ENCODE measurements around the gene NXN. TPM values are rescaled to one million over a fixed set of nuclear protein-coding genes. Genes with fewer than 3 reads are reported as not detected.
"Not testable (repeated sequence)": the region's sequence is repeated elsewhere in the genome, so short reads cannot be mapped to it uniquely, and the experiment has no call there.

The NXN gene
- total RNA-seq, 4 donors from 2014 or later: 6.8 to 16.6 (median 11.1) TPM

- TF ChIP-seq CTCF (IDR thresholded peaks at IDR 0.05): no peak
- ATAC-seq (ENCODE audit: low FRiP score) (peak; percentile 12), DNase-seq (ENCODE audit: low spot score) (no peak)
Measured at GRCh38 chr17:850086-850850, 129.3 kb downstream of the NXN start.

GRCh38 chr17:848402-848801 is 131.2 kb downstream of the NXN start:
- ATAC-seq (ENCODE audit: low FRiP score) (no peak), DNase-seq (ENCODE audit: low spot score) (no peak)

GRCh38 chr17:846901-847843 is 132.4 kb downstream of the NXN start:
- DNase-seq (ENCODE audit: low spot score) (no peak), ATAC-seq (ENCODE audit: low FRiP score) (peak; percentile 25)
- TF ChIP-seq CTCF (IDR thresholded peaks at IDR 0.05): no peak

More at GRCh38 chr17:848402-848801, 131.2 kb downstream of the NXN start:
- TF ChIP-seq CTCF (IDR thresholded peaks at IDR 0.05): no peak

GRCh38 chr17:841313-841712 is 138.3 kb downstream of the NXN start:
- ATAC-seq (ENCODE audit: low FRiP score): peak; percentile 15
- no peak for DNase-seq (ENCODE audit: low spot score)
- TF ChIP-seq CTCF (IDR thresholded peaks at IDR 0.05): no peak

- no peak for ATAC-seq (ENCODE audit: low FRiP score)
- no peak for TF ChIP-seq CTCF (IDR thresholded peaks at IDR 0.05)
- no peak for DNase-seq (ENCODE audit: low spot score)
Measured at GRCh38 chr17:838486-838885, 141.1 kb downstream of the NXN start.

GRCh38 chr17:836151-836550 is 143.4 kb downstream of the NXN start:
- DNase-seq (ENCODE audit: low spot score): no peak
- TF ChIP-seq CTCF (IDR thresholded peaks at IDR 0.05): no peak
- no peak for ATAC-seq (ENCODE audit: low FRiP score)

- ATAC-seq (ENCODE audit: low FRiP score); DNase-seq (ENCODE audit: low spot score): not testable (repeated sequence)
Measured at GRCh38 chr17:835721-836120, 143.9 kb downstream of the NXN start.

All from omental fat pad (tissue), 4 donors.